ENCODE measurements around the gene SCN5A.

SCN5A gene

GRCh38 chr3:38649500-38650247 lies at the start of gene SCN5A:
SCN5A (minus strand) TSS chr3:38649687; CDS start chr3:38633307, 16,380 bp downstream.
- DNase-seq (ENCODE audit: low read depth) = peak; percentile 10

- no peak for DNase-seq (ENCODE audit: low read depth)
These were observed 49.3 kb upstream of the SCN5A start for GRCh38 chr3:38698760-38699159.

- DNase-seq (ENCODE audit: low read depth) = no peak
These were observed 48.6 kb upstream of the SCN5A start for GRCh38 chr3:38698061-38698460.

- no peak for DNase-seq (ENCODE audit: low read depth)
These were observed 46.5 kb upstream of the SCN5A start for GRCh38 chr3:38696034-38696433.

- DNase-seq (ENCODE audit: low read depth) = peak; percentile 6
These were observed 40.7 kb upstream of the SCN5A start for GRCh38 chr3:38690185-38690584.

GRCh38 chr3:38689774-38690173 lies 40.3 kb upstream of the SCN5A start:
- no peak for DNase-seq (ENCODE audit: low read depth)

GRCh38 chr3:38689346-38689745 lies 39.9 kb upstream of the SCN5A start:
- DNase-seq (ENCODE audit: low read depth) = no peak

DNA sequence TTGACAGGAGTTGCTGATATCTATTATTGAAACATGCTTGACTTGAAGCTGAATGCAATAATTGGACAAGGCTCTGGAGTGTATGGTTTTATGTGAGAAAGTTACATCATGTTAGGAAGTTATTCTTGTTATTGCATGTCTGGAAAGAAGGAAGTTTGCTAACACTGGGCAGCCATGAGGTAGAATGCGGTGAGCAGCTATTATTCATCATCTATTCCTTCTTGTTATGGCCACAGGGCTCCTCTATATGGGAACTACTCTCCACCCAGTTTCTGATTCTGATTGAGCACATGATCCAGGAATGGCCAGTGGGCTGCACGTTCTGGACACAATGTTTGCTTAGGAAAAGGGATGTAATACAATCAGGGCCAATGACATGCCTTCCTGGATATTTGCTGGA lies 37.8 kb upstream of the SCN5A start:
- no peak for DNase-seq (ENCODE audit: low read depth)

DNA sequence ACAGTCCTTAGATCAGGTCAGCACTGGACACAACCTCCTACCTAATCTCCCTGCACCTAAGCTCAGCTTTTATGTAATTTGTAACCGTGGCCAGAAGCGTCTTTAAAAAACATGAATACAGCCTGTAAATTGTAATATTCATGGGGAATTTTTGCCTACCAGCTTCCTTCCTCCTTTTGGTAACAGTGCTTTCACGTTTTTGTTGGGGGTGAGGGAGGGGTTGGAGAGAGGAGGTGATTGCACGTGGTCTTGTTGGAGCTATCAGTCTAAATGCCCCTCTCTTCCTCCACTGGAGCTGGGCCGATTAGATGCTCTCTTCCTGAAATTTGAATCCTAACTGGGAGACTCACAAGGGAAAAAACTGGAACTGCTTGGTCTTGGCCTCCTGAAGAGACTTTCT lies 35.1 kb upstream of the SCN5A start:
- no peak for DNase-seq (ENCODE audit: low read depth)

DNA sequence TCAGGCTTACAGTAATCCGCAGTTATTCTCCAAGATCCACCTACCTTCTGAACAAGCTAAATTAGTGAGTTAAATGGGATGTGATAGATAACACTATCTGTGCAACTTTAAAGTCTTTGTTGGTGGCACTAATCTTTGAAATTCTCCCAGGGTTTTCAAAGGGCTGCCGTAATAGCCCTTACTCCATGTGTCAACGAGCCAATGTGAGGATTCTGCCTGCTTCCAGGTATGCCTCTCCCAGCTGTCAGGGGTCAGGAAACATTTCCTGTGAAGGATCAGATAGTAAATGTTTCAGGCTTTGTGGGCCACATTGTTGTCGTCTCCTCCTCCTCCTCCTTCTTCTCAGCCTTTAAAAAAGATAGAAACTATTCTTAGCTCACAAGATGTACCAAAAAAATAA lies 20.2 kb upstream of the SCN5A start:
- no peak for DNase-seq (ENCODE audit: low read depth)

DNA sequence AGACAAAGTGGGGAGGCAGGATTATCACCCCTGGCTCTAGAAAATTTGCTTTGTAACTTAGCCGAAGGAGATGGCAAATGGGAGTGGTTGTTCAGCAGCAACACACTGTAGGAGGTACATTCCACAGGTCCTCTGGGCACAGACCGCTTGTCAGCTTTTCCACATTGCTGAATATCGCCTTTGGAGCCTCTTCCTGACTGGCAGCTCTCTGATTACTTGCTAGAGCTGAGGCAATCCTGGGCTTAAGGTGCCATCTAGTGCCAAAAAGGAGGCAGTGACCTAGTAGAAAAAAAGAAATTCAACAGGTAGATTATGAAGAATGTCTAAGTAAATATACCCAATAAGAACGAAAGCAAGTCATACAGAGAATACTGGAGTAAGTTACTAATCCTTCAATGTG lies 13.1 kb upstream of the SCN5A start:
- DNase-seq (ENCODE audit: low read depth) = peak; percentile 62

DNA sequence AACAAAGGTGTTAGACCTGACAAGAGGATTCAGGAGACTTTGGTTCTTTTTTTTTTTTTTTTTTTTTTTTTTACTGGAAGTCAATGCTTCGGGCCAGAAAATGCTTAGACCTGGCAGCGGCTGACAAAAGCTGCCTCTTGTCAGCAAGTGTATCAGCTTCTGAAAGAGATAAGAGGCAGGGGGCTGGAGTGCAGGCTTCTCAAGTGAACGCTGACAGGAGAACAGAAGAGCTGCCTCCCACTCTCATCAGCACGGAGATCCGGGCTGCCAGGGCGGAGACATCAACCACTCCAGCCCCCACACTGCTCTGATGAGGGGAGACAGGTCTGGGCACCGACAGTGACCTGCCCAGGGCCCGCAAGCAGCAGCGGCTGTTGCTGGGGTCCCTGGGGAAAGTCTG lies 9.4 kb upstream of the SCN5A start:
- DNase-seq (ENCODE audit: low read depth) = no peak

- DNase-seq (ENCODE audit: low read depth) = no peak
These were observed 7.9 kb upstream of the SCN5A start for GRCh38 chr3:38657369-38657768.

DNA sequence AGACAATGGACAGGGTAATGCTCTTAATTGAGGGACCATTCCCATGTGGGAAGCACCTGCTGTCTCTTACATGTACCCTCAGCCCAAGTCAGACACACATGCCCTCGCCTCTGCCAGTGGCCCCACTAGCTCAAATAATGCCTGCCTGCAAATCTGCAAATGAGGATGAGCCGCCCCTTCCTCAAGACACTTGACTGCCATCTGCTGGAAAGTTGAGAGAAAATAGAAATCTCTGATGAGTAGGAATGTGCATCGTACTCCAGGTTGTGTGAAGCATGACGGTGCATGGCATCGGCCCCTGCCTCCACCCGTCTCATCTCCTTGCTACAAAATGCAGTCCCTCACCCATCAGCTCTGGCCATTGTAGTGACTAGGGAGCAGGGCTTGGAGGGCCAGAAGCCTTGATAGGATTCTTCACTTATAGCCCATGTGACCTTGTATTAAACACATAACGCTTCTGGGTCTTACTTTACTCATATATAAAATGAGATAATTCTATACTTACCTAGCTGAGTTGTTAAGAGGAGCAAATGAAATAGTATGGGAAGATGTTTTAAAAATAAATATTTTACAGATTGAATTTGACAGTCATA lies 6.3 kb upstream of the SCN5A start:
- peak; percentile 57 for DNase-seq (ENCODE audit: low read depth)

GRCh38 chr3:38653685-38654537 lies 4.4 kb upstream of the SCN5A start:
- DNase-seq (ENCODE audit: low read depth) = no peak

DNA sequence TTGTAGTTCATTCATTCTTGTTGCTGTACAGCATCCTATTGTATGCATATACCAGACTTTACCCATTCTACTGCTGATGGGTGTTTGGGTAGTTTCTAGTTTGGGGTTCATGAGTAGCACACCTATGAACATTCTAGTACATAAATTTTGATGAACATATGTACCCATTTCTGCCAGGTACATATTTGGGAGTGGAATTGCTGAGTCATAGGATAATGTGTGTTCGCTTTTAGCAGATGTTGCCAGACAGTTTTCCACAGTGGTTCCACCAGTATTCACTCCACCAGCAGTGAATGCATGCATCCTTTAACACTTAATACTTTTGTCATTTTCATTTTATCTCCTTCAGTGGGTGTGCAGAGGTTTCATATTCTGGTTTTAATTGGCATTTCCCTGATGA lies 3.4 kb upstream of the SCN5A start:
- DNase-seq (ENCODE audit: low read depth) = no peak

- peak; percentile 59 for DNase-seq (ENCODE audit: low read depth)
These were observed 1.8 kb upstream of the SCN5A start for GRCh38 chr3:38651153-38651789.

DNA sequence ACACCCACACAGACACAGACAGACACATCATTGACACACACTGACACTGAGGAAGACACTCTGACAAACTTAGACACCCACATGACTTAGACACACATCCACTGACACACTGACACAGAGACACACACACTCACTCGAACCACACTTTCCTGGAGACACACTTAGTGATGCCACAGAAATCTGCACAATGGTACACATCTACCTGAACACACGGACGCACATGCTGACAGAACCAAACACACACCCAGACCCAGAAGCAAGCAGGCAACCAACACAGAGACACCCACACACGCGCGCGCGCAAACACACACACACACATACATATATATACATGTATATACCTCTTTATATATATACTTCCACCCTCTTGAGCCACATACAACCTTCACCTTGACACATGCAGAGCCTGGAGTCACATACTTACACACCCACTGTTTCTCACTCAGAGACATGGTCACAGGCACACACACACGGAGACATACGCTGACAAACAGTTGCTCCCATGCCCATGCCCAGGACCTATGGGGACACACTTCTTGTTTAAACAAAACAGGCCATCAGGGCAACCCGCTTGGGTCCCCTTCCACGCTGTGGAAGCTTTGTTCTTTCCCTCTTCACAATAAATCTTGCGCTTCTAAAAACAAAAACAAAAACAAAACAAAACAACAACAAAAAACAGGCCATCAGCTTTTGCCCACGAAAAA lies 913 bp upstream of the SCN5A start:
- no peak for DNase-seq (ENCODE audit: low read depth)

- no peak for DNase-seq (ENCODE audit: low read depth)
These were observed 608 bp downstream of the SCN5A start for GRCh38 chr3:38648659-38649499.

DNA sequence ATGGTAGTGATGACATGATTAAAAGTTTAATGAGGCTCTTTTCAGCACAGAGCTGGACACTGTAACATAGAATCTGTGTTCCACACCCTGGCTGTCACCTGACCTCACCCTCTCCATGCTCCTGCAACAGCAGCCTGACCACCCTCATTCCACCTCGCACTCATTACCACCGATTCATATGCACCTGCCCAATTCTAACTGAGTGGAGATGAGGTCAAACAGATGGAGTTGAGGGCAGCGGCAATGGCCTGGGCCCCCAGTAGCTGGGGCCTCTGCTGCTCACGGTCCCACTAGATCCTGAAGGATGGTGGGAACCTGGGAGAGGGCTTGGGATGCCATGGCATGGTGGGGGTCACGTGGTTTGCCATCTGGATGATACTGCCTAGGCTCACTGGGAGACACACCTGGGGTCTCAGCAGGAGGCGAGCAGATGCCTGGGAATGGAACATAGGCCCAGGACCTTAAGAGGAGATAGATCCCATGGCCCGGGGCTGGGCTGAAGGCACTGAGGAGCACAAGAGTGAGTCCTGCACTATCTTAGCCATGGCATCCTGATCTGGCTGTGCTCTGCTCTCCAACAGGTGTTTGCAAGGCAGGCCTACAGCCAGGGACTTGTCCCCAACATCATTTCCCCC lies 1.3 kb downstream of the SCN5A start:
- DNase-seq (ENCODE audit: low read depth) = no peak

Data from iris pigment epithelial cell (primary cell).